ENCODE measurements around the gene DLG1. TPM values are rescaled to one million over a fixed set of nuclear protein-coding genes. Genes with fewer than 3 reads are reported as not detected.

The DLG1 gene
- total RNA-seq, 1 donor from 2014 or later, result 138 TPM

- Mint-ChIP-seq H3K4me3 (no peak overlapping the region), H3K27ac (peak overlapping the region; percentile 38), H3K36me3 (peaks cover 16% of the 10 kb centered on the region), H3K27me3 (ENCODE audit: insufficient read depth, low read depth) (no peaks in the 10 kb centered on the region), H3K4me1 (peaks cover 4% of the 10 kb centered on the region), H3K9me3 (no peaks in the 10 kb centered on the region)
- Histone ChIP-seq H3K27me3 (no peaks in the 10 kb centered on the region), H3K79me2 (ENCODE audit: low read depth) (peaks cover 95% of the 10 kb centered on the region), H3K4me2 (no peak overlapping the region), H4K20me1 (ENCODE audit: low read depth) (peaks cover 53% of the 10 kb centered on the region), H3K9ac (no peak overlapping the region), H3K4me3 (no peak overlapping the region), H3K9me3 (ENCODE audit: low read depth) (no peaks in the 10 kb centered on the region), H3K4me1 (peaks cover 9% of the 10 kb centered on the region), H2AFZ (replicated peaks) (no peak overlapping the region), H3K36me3 (peaks cover 9% of the 10 kb centered on the region), H3K27ac (no peak overlapping the region), H3F3A (ENCODE audit: low read depth) (peaks cover 31% of the 10 kb centered on the region)
- TF ChIP-seq, protein P1, sequence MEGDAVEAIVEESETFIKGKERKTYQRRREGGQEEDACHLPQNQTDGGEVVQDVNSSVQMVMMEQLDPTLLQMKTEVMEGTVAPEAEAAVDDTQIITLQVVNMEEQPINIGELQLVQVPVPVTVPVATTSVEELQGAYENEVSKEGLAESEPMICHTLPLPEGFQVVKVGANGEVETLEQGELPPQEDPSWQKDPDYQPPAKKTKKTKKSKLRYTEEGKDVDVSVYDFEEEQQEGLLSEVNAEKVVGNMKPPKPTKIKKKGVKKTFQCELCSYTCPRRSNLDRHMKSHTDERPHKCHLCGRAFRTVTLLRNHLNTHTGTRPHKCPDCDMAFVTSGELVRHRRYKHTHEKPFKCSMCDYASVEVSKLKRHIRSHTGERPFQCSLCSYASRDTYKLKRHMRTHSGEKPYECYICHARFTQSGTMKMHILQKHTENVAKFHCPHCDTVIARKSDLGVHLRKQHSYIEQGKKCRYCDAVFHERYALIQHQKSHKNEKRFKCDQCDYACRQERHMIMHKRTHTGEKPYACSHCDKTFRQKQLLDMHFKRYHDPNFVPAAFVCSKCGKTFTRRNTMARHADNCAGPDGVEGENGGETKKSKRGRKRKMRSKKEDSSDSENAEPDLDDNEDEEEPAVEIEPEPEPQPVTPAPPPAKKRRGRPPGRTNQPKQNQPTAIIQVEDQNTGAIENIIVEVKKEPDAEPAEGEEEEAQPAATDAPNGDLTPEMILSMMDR (IDR thresholded peaks at IDR 0.05), result no peak
- no peak for TF ChIP-seq EZH2 (IDR thresholded peaks at IDR 0.05)
- TF ChIP-seq EZH2phosphoT487 (IDR thresholded peaks at IDR 0.05), result no peak
- DNase-seq (ENCODE audit: low spot score), result peak; percentile 14
Observed at GRCh38 chr3:197189623-197190022, 108.8 kb downstream of the DLG1 start.

DNA sequence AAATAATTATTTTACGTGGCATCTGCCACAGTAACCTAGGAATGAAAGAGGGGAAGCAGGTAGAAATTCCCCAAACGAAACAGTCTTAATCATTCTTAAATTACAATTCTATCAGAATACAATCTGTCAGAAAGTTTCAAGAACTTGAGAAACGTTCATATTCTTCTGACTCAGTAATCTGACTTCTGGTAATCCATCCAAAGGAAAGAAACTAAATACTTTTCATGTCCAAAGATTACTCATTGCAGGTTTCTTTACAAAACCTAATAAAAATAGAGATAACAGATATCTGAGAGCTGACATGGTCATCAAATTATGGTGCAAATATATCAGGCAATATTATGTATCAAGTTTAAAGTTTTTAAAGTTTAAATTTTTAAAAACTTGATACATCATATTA lies 109.4 kb downstream of the DLG1 start:
- Histone ChIP-seq H3K4me3 (no peak overlapping the region), H3K4me2 (no peak overlapping the region), H3K79me2 (ENCODE audit: low read depth) (peaks cover 94% of the 10 kb centered on the region), H3K9ac (no peak overlapping the region), H3K27ac (peak overlapping the region; percentile 22), H3K36me3 (peaks cover 9% of the 10 kb centered on the region), H2AFZ (replicated peaks) (no peak overlapping the region), H3K4me1 (peaks cover 9% of the 10 kb centered on the region), H3K27me3 (no peaks in the 10 kb centered on the region), H4K20me1 (ENCODE audit: low read depth) (peaks cover 60% of the 10 kb centered on the region), H3K9me3 (ENCODE audit: low read depth) (no peaks in the 10 kb centered on the region), H3F3A (ENCODE audit: low read depth) (peaks cover 35% of the 10 kb centered on the region)
- Mint-ChIP-seq H3K4me3 (no peak overlapping the region), H3K27me3 (ENCODE audit: insufficient read depth, low read depth) (no peaks in the 10 kb centered on the region), H3K27ac (no peak overlapping the region), H3K4me1 (peaks cover 8% of the 10 kb centered on the region), H3K9me3 (no peaks in the 10 kb centered on the region), H3K36me3 (peaks cover 16% of the 10 kb centered on the region)
- no peak for TF ChIP-seq EZH2phosphoT487 (IDR thresholded peaks at IDR 0.05)
- TF ChIP-seq EZH2 (IDR thresholded peaks at IDR 0.05), result no peak
- TF ChIP-seq, protein P1 (IDR thresholded peaks at IDR 0.05), result no peak
- DNase-seq (ENCODE audit: low spot score), result no peak

GRCh38 chr3:197186887-197187588 lies 111.4 kb downstream of the DLG1 start:
- Histone ChIP-seq H4K20me1 (ENCODE audit: low read depth) (peaks cover 70% of the 10 kb centered on the region), H3K36me3 (no peaks in the 10 kb centered on the region)
- no peak overlapping the region for H3K4me3 Mint-ChIP-seq

More at GRCh38 chr3:197186887-197187588, 111.4 kb downstream of the DLG1 start:
- Histone ChIP-seq H3K9me3 (ENCODE audit: low read depth) (no peaks in the 10 kb centered on the region), H3K79me2 (ENCODE audit: low read depth) (peaks cover 93% of the 10 kb centered on the region), H3K4me3 (no peak overlapping the region), H3K4me1 (peaks cover 16% of the 10 kb centered on the region), H3K4me2 (no peak overlapping the region), H2AFZ (replicated peaks) (no peak overlapping the region), H3K27me3 (no peaks in the 10 kb centered on the region), H3K27ac (no peak overlapping the region), H3F3A (ENCODE audit: low read depth) (peaks cover 41% of the 10 kb centered on the region), H3K9ac (no peak overlapping the region)
- H3K27ac Mint-ChIP-seq, result no peak overlapping the region
- H3K36me3 Mint-ChIP-seq, result peaks cover 8% of the 10 kb centered on the region
- peak; percentile 71 for DNase-seq (ENCODE audit: low spot score)
- no peaks in the 10 kb centered on the region for H3K9me3 Mint-ChIP-seq
- TF ChIP-seq, protein P1 (IDR thresholded peaks at IDR 0.05), result peak; percentile 89
- TF ChIP-seq EZH2phosphoT487 (IDR thresholded peaks at IDR 0.05), result no peak
- peaks cover 13% of the 10 kb centered on the region for H3K4me1 Mint-ChIP-seq
- H3K27me3 Mint-ChIP-seq (ENCODE audit: insufficient read depth, low read depth), result no peaks in the 10 kb centered on the region

Measured in neural progenitor cell (in vitro differentiated cells).